CD4-positive, alpha-beta T cell (primary cell): ENCODE measurements around the gene BTBD17. TPM values are rescaled to one million over a fixed set of nuclear protein-coding genes. Genes with fewer than 3 reads are reported as not detected.

Source experiments
- ATAC-seq: fragments of 200-7000 bp; cut with Tn5 transposase; one replicate; pipeline ENCODE4 v1.10.0; 2022; ENCODE audit warnings: mild to moderate bottlenecking; ENCODE audit not compliant: poor library complexity
- CTCF ChIA-PET: fragments of 350-600 bp; sonication (Branson Sonifier 250); formaldehyde crosslinking; loops from one replicate; lab custom pipeline; 2021; ENCODE audit warnings: antibody characterized with exemption, inconsistent platforms; lab: Charles Lee
- POLR2A ChIA-PET: fragments of 350-600 bp; sonication (Branson Sonifier 250); formaldehyde crosslinking; loops from one replicate; lab custom pipeline; 2021; ENCODE audit warnings: antibody characterized with exemption, inconsistent platforms; lab: Charles Lee
- DNase-seq, 14 experiments: peaks; one replicate each; pipeline ENCODE4 v3.0.0-alpha.2; 2013 to 2020; ENCODE audit warnings: mixed read lengths in 2 of 14
- H3K27ac ChIP-seq, 2 donors: one replicate each; pipeline versions ENCODE4 v1.5.1 to v1.7.0; 2013; ENCODE audit warnings: low read length in 2 of 2, low read depth in 1 of 2, mild to moderate bottlenecking in 1 of 2
- H3K27me3 ChIP-seq, 2 experiments: 1 replicate in 1 of 2; 2 replicates in 1 of 2; pipeline versions ENCODE4 v1.6.1 to v1.7.0; 2013; ENCODE audit warnings: low read length in 2 of 2, control low read depth in 1 of 2, mild to moderate bottlenecking in 1 of 2, moderate library complexity in 1 of 2; ENCODE audit not compliant: insufficient read depth in 2 of 2, control insufficient read depth in 1 of 2
- H3K36me3 ChIP-seq: one replicate; pipeline ENCODE4 v1.6.1; 2013; ENCODE audit warnings: low read length, control low read depth; ENCODE audit not compliant: insufficient read depth
- H3K4me1 ChIP-seq: one replicate; pipeline ENCODE4 v1.6.1; 2013; ENCODE audit warnings: low read length, control low read depth; ENCODE audit not compliant: insufficient read depth
- H3K4me3 ChIP-seq: one replicate; pipeline ENCODE4 v1.5.1; 2013; ENCODE audit warnings: mild to moderate bottlenecking, low read length, moderate library complexity
- H3K9me3 ChIP-seq, 2 experiments: 1 replicate in 1 of 2; 2 replicates in 1 of 2; pipeline versions ENCODE4 v1.6.1 to v1.7.0; 2013; ENCODE audit warnings: low read length in 2 of 2, mild to moderate bottlenecking in 2 of 2, control low read depth in 1 of 2, moderate library complexity in 1 of 2; ENCODE audit not compliant: control insufficient read depth in 1 of 2, insufficient read depth in 1 of 2
- H3K27ac Mint-ChIP-seq: one replicate; pipeline ENCODE4 v1.8.0; 2020; ENCODE audit warnings: mixed read lengths
- H3K27me3 Mint-ChIP-seq: one replicate; pipeline ENCODE4 v1.8.0; 2021; ENCODE audit warnings: mixed read lengths
- H3K36me3 Mint-ChIP-seq: one replicate; pipeline ENCODE4 v1.8.0; 2021; ENCODE audit warnings: low read depth, mixed read lengths
- H3K4me1 Mint-ChIP-seq: one replicate; pipeline ENCODE4 v1.8.0; 2021; ENCODE audit warnings: low read depth, mixed read lengths
- H3K4me3 Mint-ChIP-seq: one replicate; pipeline ENCODE4 v1.8.0; 2020; ENCODE audit warnings: mild to moderate bottlenecking, mixed read lengths
- H3K9me3 Mint-ChIP-seq: one replicate; pipeline ENCODE4 v1.8.0; 2020; ENCODE audit warnings: mixed read lengths
- CTCF ChIP-seq: fragments of 200-600 bp; IDR thresholded peaks from one replicate; pipeline ENCODE4 v1.8.0; 2022; ENCODE audit warnings: antibody characterized with exemption, mild to moderate bottlenecking
- intact Hi-C, 2 experiments: fragments of 100-400 bp; cut with DNase I in 1 of 2; cut with micrococcal nuclease in 1 of 2; formaldehyde crosslinking; loops; one replicate each; pipeline versions ENCODE4 v1.15.1 to v1.9.0; 2023 to 2025; cut with DNase I, micrococcal nuclease
- total RNA-seq, 174 experiments: library from RNA in 2 of 174; stranded (reverse) in 2 of 174; gene quantifications; one replicate each; pipeline ENCODE4 v1.2.3 and lab custom pipeline; 2021 to 2026

BTBD17 gene
- total RNA-seq, 2 experiments from 2014 or later: not detected

- peaks cover 70% of the 10 kb centered on the region for H3K27me3 Mint-ChIP-seq
- H3K9me3 ChIP-seq: peaks cover 0 to 24% of the 10 kb centered on the region in 2 experiments
- peaks cover 70 to 78% of the 10 kb centered on the region in 2 experiments for H3K27me3 ChIP-seq
- no peak overlapping the region for H3K27ac ChIP-seq
- no peaks in the 10 kb centered on the region for H3K36me3 ChIP-seq
- no peak overlapping the region for H3K4me3 ChIP-seq
- no peak overlapping the region for H3K27ac Mint-ChIP-seq
- POLR2A ChIA-PET: interaction anchor here (0.9 kb wide), 1 partner anchor 144 kb away, joined by 3 read pairs; the partner anchor contains the start of gene TTYH2
- no peak for TF ChIP-seq CTCF
- H3K9me3 Mint-ChIP-seq: no peaks in the 10 kb centered on the region
- H3K4me1 Mint-ChIP-seq: peaks cover 4% of the 10 kb centered on the region
- intact Hi-C loops: no loop called here
- CTCF ChIA-PET: interaction anchor here (1.5 kb wide), 1 partner anchor 11 kb away, joined by 6 read pairs; the partner anchor contains the start of gene GPR142
- peaks cover 30% of the 10 kb centered on the region for H3K4me1 ChIP-seq
- no peak overlapping the region for H3K4me3 Mint-ChIP-seq
- peak; percentile 55 for ATAC-seq
- no peaks in the 10 kb centered on the region for H3K36me3 Mint-ChIP-seq
- peak in 4 of 14 experiments; percentile 8 to 48 (median 36) for DNase-seq
These were observed 4.8 kb downstream of the BTBD17 start for GRCh38 chr17:74356646-74357465.

- intact Hi-C loops: no loop called here
- Mint-ChIP-seq H3K27ac (no peak overlapping the region), H3K27me3 (peaks cover 67% of the 10 kb centered on the region), H3K36me3 (no peaks in the 10 kb centered on the region), H3K4me1 (peaks cover 4% of the 10 kb centered on the region), H3K9me3 (no peaks in the 10 kb centered on the region), H3K4me3 (no peak overlapping the region)
- ChIA-PET CTCF (no interaction called here), POLR2A (no interaction called here)
- no peak for TF ChIP-seq CTCF
- Histone ChIP-seq H3K27ac (no peak overlapping the region), H3K9me3 (peaks cover 0 to 11% of the 10 kb centered on the region in 2 experiments), H3K27me3 (peaks cover 56 to 79% of the 10 kb centered on the region in 2 experiments), H3K4me3 (no peak overlapping the region), H3K36me3 (no peaks in the 10 kb centered on the region), H3K4me1 (peaks cover 26% of the 10 kb centered on the region)
- DNase-seq (no peak), ATAC-seq (no peak)
These were observed 6.6 kb downstream of the BTBD17 start for GRCh38 chr17:74355065-74355464.

GRCh38 chr17:74354561-74354960, 7.1 kb downstream of the BTBD17 start:
- intact Hi-C loops: loop anchor here (5.0 kb wide), 1 partner anchor 52 kb away; no protein-coding TSS in a partner anchor
- H3K4me1 ChIP-seq: peaks cover 26% of the 10 kb centered on the region
- no peak overlapping the region for H3K4me3 ChIP-seq
- Mint-ChIP-seq H3K9me3 (no peaks in the 10 kb centered on the region), H3K27ac (no peak overlapping the region), H3K27me3 (peaks cover 68% of the 10 kb centered on the region), H3K36me3 (no peaks in the 10 kb centered on the region), H3K4me3 (no peak overlapping the region), H3K4me1 (peaks cover 4% of the 10 kb centered on the region)
- peaks cover 55 to 75% of the 10 kb centered on the region in 2 experiments for H3K27me3 ChIP-seq
- POLR2A ChIA-PET: no interaction called here
- ATAC-seq (no peak), DNase-seq (no peak)
- CTCF ChIA-PET: no interaction called here
- TF ChIP-seq CTCF: no peak
- H3K36me3 ChIP-seq: no peaks in the 10 kb centered on the region
- peaks cover 0 to 6% of the 10 kb centered on the region in 2 experiments for H3K9me3 ChIP-seq
- H3K27ac ChIP-seq: no peak overlapping the region
